GM12873 (cell line): ENCODE results near the gene FSCN2.
A peak's percentile ranks its signal among the peaks of the same experiment; 100 is the strongest.

Experiments
- CTCF ChIP-seq: IDR thresholded peaks from 2 replicates; pipeline ENCODE4 v1.5.1; 2012; ENCODE audit warnings: low read depth, mild to moderate bottlenecking, moderate library complexity, low read length, control low read depth; ENCODE audit not compliant: insufficient read depth; ENCODE audit errors: missing control alignments

The FSCN2 gene

GRCh38 chr17:81515530-81516041, 12.6 kb upstream of the FSCN2 start:
- no peak for TF ChIP-seq CTCF

GRCh38 chr17:81516439-81516838, 11.7 kb upstream of the FSCN2 start:
- TF ChIP-seq CTCF = no peak

GRCh38 chr17:81517009-81517338, 11.2 kb upstream of the FSCN2 start:
- TF ChIP-seq CTCF = no peak

- TF ChIP-seq CTCF = peak; percentile 26
Observed at GRCh38 chr17:81517339-81518112, 10.7 kb upstream of the FSCN2 start.

GRCh38 chr17:81518113-81518784, 9.9 kb upstream of the FSCN2 start:
- TF ChIP-seq CTCF = no peak

- no peak for TF ChIP-seq CTCF
Observed at GRCh38 chr17:81518785-81519283, 9.3 kb upstream of the FSCN2 start.

- peak; percentile 62 for TF ChIP-seq CTCF
Observed at GRCh38 chr17:81519284-81520020, 8.7 kb upstream of the FSCN2 start.
